Stimulated activated CD4-positive, alpha-beta T cell treated with anti-CD3 and anti-CD28 coated beads, Interleukin-4, amount 100 ng/mL, for 4 hours (primary cell): ENCODE measurements around the gene DYNC1I1.

Experiments
- DNase-seq, 2 experiments: peaks; one replicate each; pipeline ENCODE4 v3.0.0-alpha.2; 2020

Gene DYNC1I1

GRCh38 chr7:96093435-96093834 lies 321.1 kb downstream of the DYNC1I1 start:
- no peak for DNase-seq

GRCh38 chr7:96097835-96098234 lies 325.5 kb downstream of the DYNC1I1 start:
- DNase-seq = no peak

DNA sequence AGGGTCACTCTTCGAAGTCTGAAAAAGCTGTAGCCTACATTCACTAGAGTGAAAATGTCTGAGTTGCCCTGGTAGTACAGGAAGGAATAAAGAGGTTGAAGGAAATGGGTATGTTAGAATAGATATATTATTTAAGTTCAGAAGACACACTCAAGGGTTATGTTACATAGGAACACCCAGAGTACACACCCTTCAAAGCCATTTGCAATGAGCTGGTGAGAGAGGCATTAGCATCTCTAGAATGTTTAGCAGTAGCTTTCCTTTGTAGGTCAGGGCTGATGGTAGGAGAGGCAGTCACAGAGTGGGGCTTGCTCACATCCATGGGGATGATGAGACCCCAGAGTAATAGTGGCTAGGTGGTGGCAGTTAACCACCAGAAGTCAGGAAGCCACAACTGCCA lies 328.4 kb downstream of the DYNC1I1 start:
- no peak for DNase-seq

- DNase-seq = no peak
Measured at GRCh38 chr7:96102096-96102811, 329.9 kb downstream of the DYNC1I1 start.

- DNase-seq = no peak
Measured at GRCh38 chr7:96104984-96105383, 332.6 kb downstream of the DYNC1I1 start.

- DNase-seq = no peak
Measured at GRCh38 chr7:96111405-96111804, 339.1 kb downstream of the DYNC1I1 start.

DNA sequence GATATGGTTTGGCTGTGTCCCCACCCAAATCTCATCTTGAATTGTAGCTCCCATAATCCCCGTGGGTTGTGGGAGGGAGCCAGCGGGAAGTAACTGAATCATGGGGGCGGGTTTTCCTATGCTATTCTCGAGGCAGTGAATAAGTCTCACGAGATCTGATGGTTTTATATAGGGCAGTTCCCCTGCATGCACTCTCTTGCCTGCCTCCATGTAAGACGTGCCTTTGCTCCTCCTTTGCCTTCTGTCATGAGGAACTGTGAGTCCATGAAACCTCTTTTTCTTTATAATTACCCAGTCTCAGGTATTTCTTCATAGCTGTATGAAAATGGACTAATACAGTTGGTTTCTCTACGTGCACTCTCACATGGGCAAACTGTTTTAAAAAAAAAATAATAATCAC lies 341.8 kb downstream of the DYNC1I1 start:
- DNase-seq = no peak

DNA sequence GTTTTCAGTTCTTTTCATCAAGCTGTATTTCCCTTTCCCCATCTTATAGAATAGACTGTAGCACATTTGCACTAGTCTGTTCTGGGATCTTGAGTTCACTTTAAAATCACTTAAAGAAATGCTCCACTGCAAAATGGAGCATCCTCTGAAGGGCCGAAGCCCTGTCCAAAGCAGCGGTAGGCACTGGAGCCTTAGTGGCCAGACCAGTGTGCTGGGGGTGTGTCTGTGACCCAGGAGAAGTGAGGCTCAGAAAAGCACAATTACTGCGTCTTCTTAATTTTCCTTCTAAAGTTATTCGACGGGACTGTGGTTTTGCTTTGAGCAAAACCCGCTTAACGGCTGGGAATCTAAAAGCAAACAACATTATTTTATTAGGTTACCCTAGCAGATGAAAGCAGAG lies 343.8 kb downstream of the DYNC1I1 start:
- DNase-seq = no peak

GRCh38 chr7:96118449-96119001 lies 346.2 kb downstream of the DYNC1I1 start:
- no peak for DNase-seq

DNA sequence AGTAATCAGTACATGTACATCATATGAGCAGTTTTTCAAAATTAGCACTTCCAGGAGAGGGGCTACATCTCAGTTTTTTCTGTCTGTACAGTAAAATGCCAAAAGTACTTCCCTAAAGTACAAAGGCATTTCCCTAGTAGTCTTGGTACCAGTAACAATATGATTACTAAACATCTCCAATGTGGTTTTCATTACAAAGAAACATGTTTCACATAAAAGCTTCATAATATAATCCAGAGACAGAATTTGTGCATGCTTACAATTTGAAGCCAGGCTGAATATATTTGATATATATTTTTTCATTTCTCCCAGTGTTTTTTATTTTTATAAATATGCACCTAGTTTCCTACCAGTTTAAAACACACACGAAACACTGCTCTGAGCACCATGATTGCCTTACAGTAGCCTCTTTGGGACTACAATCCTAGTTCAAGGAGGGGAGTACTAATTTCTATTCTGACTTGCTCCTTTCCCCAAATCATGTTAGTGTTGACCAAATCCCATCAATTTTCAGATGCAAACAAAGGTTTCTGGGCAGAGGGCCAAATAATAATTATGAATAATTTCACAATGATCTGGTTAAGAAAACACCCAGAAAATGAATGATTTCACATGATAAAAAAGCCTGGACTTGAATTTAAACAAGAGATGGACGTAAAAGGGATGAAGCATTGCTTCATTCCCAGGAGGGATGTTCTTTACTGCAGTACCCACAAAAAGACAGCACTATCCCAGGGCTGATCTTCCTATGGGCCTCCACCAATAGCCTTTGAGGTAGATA lies 348.3 kb downstream of the DYNC1I1 start:
- no peak for DNase-seq

- no peak for DNase-seq
Measured at GRCh38 chr7:96121752-96122151, 349.4 kb downstream of the DYNC1I1 start.

DNA sequence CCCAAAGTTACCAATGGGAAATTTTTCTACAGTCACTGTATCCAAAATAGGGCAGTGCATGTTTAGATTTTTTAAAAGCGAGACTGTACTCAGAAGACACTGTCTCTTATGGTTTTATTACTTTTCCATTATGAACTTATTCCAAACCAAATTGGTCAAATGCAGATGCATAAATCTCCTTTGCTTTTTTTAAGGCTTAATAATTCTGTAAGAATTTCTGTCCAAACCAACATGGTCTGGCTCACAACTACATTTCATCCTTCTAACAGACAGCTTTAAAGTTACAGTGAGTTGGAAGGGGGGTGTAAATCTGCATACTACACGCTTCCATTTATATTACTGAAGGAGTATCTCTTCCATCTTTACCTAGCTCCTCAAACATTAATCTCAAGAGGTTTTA lies 350.4 kb downstream of the DYNC1I1 start:
- DNase-seq = no peak

- DNase-seq = no peak
Measured at GRCh38 chr7:96126382-96126781, 354.0 kb downstream of the DYNC1I1 start.

DNA sequence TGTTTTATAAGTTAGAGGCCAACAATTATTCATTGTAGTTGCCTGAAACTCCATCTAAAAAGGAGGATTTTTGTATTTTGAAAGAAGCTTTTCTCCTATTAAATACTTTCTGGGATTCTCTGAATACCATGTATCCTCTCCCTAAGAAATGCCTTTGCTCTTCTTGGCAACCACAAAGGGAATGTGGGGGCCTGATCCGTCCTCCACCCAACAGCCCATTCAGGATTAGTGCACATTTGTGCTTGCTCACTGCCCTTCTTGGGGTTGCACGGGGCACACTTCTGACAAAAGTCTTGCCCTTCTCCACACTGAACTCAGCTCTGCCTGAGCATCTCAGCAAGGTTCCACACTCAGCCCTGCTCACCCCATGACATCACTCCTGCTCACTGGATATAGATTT lies 355.4 kb downstream of the DYNC1I1 start:
- DNase-seq = no peak

GRCh38 chr7:96131525-96131924 lies 359.2 kb downstream of the DYNC1I1 start:
- DNase-seq = no peak

GRCh38 chr7:96135241-96135640 lies 362.9 kb downstream of the DYNC1I1 start:
- no peak for DNase-seq

DNA sequence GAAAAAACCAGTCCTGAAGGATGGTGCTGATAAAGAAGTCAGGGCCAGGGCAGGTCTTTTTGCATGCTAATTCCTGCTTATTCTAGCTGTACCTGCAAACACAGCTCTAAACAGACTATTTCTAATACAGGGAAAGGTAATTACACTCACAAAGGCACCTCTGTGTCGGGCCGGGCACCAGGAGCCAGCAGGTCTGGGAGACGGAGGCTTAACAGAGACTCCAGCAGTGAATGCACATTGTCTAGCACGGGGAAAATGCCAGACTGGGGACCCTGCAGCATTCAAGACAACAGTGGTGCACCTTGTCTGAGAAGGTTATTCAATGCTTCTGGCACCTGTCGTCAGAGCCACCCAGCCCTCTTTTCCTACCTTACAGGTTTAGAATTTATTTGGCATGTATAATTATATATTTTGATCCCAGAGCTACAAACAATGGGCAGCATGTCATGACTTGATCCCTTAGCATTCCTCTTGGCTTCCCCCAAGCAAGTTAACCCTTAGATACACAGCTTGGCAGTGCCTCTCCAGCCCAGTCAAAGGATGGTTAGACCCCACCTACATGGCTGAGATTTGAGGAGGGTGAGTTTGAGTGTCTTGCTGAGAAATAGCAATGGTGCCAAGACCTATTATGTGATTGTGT lies 364.4 kb downstream of the DYNC1I1 start:
- DNase-seq = no peak

DNA sequence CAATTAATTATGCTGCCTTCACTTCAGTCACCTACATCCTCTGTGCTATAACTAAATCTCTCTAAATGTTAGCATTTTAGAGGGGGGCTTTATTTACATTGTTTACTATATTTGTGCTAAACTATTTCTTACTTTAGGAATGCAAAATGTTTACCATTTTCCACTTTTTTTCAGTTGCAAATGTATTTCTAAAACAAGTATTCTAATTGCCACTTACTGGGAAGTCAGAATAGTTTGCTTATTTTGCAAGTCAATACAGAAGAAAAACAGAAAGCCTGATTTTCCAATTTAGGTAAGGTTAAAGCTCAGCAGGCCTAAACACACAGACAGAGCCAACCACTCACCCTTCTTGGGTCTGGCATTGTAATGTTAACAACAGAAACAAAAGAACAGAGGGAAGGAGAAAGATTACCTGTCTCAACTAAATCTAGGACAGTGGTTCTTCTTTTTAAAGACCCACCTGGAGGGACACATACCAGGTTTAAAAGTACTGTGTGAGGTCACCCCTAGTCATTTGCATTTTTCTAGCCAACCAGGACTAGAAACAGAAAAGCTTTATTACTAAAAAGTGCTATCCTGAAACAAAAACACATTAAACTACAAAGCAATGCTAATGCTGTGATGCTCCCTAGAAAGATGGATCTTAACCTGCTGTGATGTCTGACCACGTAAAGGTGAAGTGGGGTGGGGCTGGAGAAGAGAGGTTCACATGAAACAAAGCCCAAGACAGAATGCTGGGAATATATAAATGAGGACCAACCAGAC lies 371.3 kb downstream of the DYNC1I1 start:
- no peak for DNase-seq

- no peak for DNase-seq
Measured at GRCh38 chr7:96144260-96144526, 371.8 kb downstream of the DYNC1I1 start.
